Panc1 (cell line): ENCODE results near the gene OR52H1. TPM values are rescaled to one million over a fixed set of nuclear protein-coding genes. Genes with fewer than 3 reads are reported as not detected.

ENCODE experiments used
- ATAC-seq: fragments of 200-7000 bp; cut with Tn5 transposase; 2 replicates; pipeline ENCODE4 v1.9.1; 2020; ENCODE audit warnings: mild to moderate bottlenecking, moderate library complexity
- BruUV-seq: library from RNA; stranded (reverse); fragments of 400-500 nt; replicated peaks from 2 replicates; lab custom pipeline; 2021; lab: Mats Ljungman, UMichigan
- CTCF ChIA-PET: fragments of 300-600 bp; sonication (Branson Sonifier 250); formaldehyde crosslinking; loops from one replicate; lab custom pipeline; 2022; ENCODE audit warnings: antibody characterized with exemption; lab: Charles Lee
- POLR2A ChIA-PET: fragments of 300-600 bp; sonication (Branson Sonifier 250); formaldehyde crosslinking; loops from one replicate; lab custom pipeline; 2022; ENCODE audit warnings: antibody characterized with exemption; lab: Charles Lee
- DNase-seq: peaks from one replicate; pipeline ENCODE4 v3.0.0-alpha.2; 2010; ENCODE audit warnings: low read depth, low spot score
- H3K27ac ChIP-seq: 2 replicates; pipeline ENCODE4 v1.5.1; 2011; ENCODE audit warnings: mild to moderate bottlenecking, low read length, inconsistent platforms
- H3K27me3 ChIP-seq: fragments of 200-500 bp; sonication (Bioruptor generic); 2 replicates; pipeline ENCODE4 v1.6.0; 2014; ENCODE audit warnings: low read length, inconsistent platforms; ENCODE audit not compliant: control insufficient read depth, insufficient read depth
- H3K36me3 ChIP-seq: fragments of 200-500 bp; sonication (Bioruptor generic); 2 replicates; pipeline ENCODE4 v1.5.1; 2014; ENCODE audit warnings: inconsistent platforms, mild to moderate bottlenecking, low read length, moderate library complexity; ENCODE audit not compliant: control insufficient read depth, insufficient read depth
- H3K4me1 ChIP-seq: 2 replicates; pipeline ENCODE4 v1.5.1; 2011; ENCODE audit warnings: inconsistent platforms, mild to moderate bottlenecking, low read length, moderate library complexity; ENCODE audit not compliant: control insufficient read depth, insufficient read depth
- H3K4me3 ChIP-seq, 2 experiments: 2 replicates each; pipeline ENCODE4 v1.5.1; 2011 to 2012; ENCODE audit warnings: low read depth in 2 of 2, low read length in 2 of 2, mild to moderate bottlenecking in 2 of 2, inconsistent platforms in 1 of 2, moderate library complexity in 1 of 2
- H3K9me3 ChIP-seq: fragments of 200-500 bp; sonication (Bioruptor generic); 2 replicates; pipeline ENCODE4 v1.5.1; 2014; ENCODE audit warnings: low read depth, mild to moderate bottlenecking, inconsistent platforms, low read length, moderate library complexity; ENCODE audit not compliant: control insufficient read depth, insufficient read depth
- POLR2AphosphoS5 ChIP-seq: IDR thresholded peaks from 2 replicates; pipeline ENCODE4 v1.6.1; 2012; ENCODE audit warnings: mild to moderate bottlenecking, low read depth, low read length, moderate library complexity
- SIN3A ChIP-seq: IDR thresholded peaks from 2 replicates; pipeline ENCODE4 v1.6.1; 2012; ENCODE audit warnings: low read depth, mild to moderate bottlenecking, low read length, moderate library complexity, borderline replicate concordance; ENCODE audit not compliant: insufficient read depth
- TCF7L2 ChIP-seq: IDR thresholded peaks from 2 replicates; pipeline ENCODE4 v1.6.1; 2011; ENCODE audit warnings: mild to moderate bottlenecking, low read depth, low read length, inconsistent platforms
- in situ Hi-C: cut with HindIII; loops from 2 replicates; pipeline ENCODE4 v1.10.0; 2016; ENCODE audit warnings: low sequenced_read_pairs, low pct_unique_long_range_greater_than_20kb
- intact Hi-C: fragments of 100-400 bp; cut with micrococcal nuclease; formaldehyde crosslinking; loops from one replicate; pipeline ENCODE4 v1.10.0; 2022; ENCODE audit not compliant: unreplicated experiment
- total RNA-seq: library from RNA; stranded (reverse); gene quantifications from one replicate; pipeline ENCODE4 v1.2.1, GENCODE V29; 2021; ENCODE audit not compliant: unreplicated experiment
- TF ChIP-seq, protein P1 (sequence below): fragments of 450-650 bp; IDR thresholded peaks from 2 replicates; pipeline ENCODE4 v1.5.1; 2017; ENCODE audit warnings: mild to moderate bottlenecking
- TF ChIP-seq, protein P2 (sequence below), 2 experiments: IDR thresholded peaks; 2 replicates each; pipeline ENCODE4 v1.6.1; 2011 to 2012; ENCODE audit warnings: low read depth in 2 of 2, control low read depth in 1 of 2, low read length in 1 of 2, mild to moderate bottlenecking in 1 of 2, moderate library complexity in 1 of 2; ENCODE audit not compliant: insufficient read depth in 1 of 2

OR52H1 gene
- total RNA-seq, 1 experiment from 2014 or later: 0.15 TPM

DNA sequence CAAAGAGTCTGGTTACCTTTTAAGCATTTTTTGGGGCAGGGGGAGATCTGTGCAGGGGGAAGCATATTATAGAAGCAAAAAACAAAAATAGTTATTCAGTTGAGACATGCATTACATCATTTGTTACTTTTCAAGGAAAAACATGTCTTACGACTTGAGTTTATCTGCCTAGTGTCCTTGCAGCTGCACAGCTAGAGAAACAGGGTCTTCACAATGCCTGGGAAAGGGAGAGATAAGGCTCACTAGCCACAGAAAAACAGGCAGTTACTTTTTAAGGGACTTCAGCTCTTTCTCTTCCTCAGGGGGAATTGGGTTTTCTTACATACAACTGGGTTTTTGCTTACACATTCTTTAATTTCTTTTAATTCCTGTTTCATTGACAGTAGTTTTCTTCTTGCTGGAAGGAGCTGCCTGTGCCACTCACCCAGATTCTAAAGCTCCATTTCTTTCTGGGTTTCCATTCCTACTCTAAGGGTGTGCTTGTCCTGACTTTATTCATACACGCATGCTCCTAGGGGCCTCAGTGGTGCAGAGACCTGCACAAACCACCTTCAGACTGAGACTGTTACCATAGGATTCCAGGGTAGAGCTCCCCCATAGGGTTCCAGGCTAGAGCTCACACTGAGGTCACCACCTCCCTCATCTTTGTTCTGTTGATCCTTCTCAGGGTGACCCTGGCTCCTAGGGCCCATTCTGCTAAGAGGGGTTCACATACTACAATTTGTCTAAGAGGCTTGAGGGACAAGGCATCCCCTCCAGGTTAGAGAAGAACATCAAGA is 17.1 kb downstream of the OR52H1 start:
- intact Hi-C loops (no loop called here), in situ Hi-C loops (no loop called here)
- Histone ChIP-seq H3K9me3 (no peaks in the 10 kb centered on the region), H3K4me1 (no peaks in the 10 kb centered on the region), H3K27me3 (no peaks in the 10 kb centered on the region), H3K36me3 (no peaks in the 10 kb centered on the region), H3K27ac (no peak overlapping the region), H3K4me3 (no peak overlapping the region)
- BruUV-seq: no TSS peak
- no peak for TF ChIP-seq TCF7L2
- TF ChIP-seq, protein P1, sequence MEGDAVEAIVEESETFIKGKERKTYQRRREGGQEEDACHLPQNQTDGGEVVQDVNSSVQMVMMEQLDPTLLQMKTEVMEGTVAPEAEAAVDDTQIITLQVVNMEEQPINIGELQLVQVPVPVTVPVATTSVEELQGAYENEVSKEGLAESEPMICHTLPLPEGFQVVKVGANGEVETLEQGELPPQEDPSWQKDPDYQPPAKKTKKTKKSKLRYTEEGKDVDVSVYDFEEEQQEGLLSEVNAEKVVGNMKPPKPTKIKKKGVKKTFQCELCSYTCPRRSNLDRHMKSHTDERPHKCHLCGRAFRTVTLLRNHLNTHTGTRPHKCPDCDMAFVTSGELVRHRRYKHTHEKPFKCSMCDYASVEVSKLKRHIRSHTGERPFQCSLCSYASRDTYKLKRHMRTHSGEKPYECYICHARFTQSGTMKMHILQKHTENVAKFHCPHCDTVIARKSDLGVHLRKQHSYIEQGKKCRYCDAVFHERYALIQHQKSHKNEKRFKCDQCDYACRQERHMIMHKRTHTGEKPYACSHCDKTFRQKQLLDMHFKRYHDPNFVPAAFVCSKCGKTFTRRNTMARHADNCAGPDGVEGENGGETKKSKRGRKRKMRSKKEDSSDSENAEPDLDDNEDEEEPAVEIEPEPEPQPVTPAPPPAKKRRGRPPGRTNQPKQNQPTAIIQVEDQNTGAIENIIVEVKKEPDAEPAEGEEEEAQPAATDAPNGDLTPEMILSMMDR: no peak
- TF ChIP-seq, protein P2, sequence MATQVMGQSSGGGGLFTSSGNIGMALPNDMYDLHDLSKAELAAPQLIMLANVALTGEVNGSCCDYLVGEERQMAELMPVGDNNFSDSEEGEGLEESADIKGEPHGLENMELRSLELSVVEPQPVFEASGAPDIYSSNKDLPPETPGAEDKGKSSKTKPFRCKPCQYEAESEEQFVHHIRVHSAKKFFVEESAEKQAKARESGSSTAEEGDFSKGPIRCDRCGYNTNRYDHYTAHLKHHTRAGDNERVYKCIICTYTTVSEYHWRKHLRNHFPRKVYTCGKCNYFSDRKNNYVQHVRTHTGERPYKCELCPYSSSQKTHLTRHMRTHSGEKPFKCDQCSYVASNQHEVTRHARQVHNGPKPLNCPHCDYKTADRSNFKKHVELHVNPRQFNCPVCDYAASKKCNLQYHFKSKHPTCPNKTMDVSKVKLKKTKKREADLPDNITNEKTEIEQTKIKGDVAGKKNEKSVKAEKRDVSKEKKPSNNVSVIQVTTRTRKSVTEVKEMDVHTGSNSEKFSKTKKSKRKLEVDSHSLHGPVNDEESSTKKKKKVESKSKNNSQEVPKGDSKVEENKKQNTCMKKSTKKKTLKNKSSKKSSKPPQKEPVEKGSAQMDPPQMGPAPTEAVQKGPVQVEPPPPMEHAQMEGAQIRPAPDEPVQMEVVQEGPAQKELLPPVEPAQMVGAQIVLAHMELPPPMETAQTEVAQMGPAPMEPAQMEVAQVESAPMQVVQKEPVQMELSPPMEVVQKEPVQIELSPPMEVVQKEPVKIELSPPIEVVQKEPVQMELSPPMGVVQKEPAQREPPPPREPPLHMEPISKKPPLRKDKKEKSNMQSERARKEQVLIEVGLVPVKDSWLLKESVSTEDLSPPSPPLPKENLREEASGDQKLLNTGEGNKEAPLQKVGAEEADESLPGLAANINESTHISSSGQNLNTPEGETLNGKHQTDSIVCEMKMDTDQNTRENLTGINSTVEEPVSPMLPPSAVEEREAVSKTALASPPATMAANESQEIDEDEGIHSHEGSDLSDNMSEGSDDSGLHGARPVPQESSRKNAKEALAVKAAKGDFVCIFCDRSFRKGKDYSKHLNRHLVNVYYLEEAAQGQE (IDR thresholded peaks at IDR 0.05; ENCODE audit: insufficient read depth in 1 of 2, low read depth in 2 of 2, low read length in 1 of 2): no peak
- TF ChIP-seq POLR2AphosphoS5: no peak
- no peak for TF ChIP-seq SIN3A
- CTCF ChIA-PET: no interaction called here
- no peak for ATAC-seq
- POLR2A ChIA-PET: no interaction called here
- DNase-seq: no peak

DNA sequence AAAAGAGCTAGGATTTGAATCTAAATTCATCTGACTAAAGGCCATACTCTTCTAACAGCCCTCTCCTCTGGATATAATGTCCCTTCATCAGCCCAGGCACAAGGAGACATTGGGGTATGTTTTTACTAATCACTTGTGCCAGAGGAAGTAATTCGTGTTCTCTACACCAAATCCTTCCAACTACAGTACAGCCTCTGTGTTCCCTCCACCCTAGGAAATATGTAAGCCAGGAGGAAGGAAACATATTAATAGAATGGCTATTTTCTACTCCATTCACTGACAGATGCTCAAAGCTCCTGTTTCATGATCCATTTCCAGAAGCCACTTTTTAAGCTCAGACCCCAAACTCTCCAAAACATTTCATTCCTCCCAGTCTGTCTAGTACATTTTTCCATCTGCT is 19.8 kb downstream of the OR52H1 start:
- in situ Hi-C loops (no loop called here), intact Hi-C loops (no loop called here)
- TF ChIP-seq TCF7L2 (no peak), SIN3A (no peak), POLR2AphosphoS5 (no peak)
- TF ChIP-seq, protein P2 (IDR thresholded peaks at IDR 0.05; ENCODE audit: insufficient read depth in 1 of 2, low read depth in 2 of 2, low read length in 1 of 2): no peak
- DNase-seq: no peak
- no peak overlapping the region for H3K27ac ChIP-seq
- H3K36me3 ChIP-seq: no peaks in the 10 kb centered on the region
- no peaks in the 10 kb centered on the region for H3K4me1 ChIP-seq
- ATAC-seq: no peak
- peaks cover 5% of the 10 kb centered on the region; the same call in 1 of the 2 replicates for H3K27me3 ChIP-seq
- CTCF ChIA-PET: no interaction called here
- POLR2A ChIA-PET: no interaction called here
- no peak overlapping the region for H3K4me3 ChIP-seq
- no peaks in the 10 kb centered on the region for H3K9me3 ChIP-seq
- BruUV-seq: no TSS peak
